ENCODE results near the gene AREL1. TPM values are rescaled to one million over a fixed set of nuclear protein-coding genes. Genes with fewer than 3 reads are reported as not detected.

Gene AREL1
- total RNA-seq, 4 donors from 2014 or later = 45.6 to 61.1 (median 50.4) TPM

- no peaks in the 10 kb centered on the region for H3K36me3 ChIP-seq
- 31 to 34% methylated on average over 5 of the region's 5 CpGs for WGBS, 2 donors
- H3K27me3 ChIP-seq = no peaks in the 10 kb centered on the region
- TF ChIP-seq POLR2A (IDR thresholded peaks at IDR 0.05) = no peak
- TF ChIP-seq, protein P1, sequence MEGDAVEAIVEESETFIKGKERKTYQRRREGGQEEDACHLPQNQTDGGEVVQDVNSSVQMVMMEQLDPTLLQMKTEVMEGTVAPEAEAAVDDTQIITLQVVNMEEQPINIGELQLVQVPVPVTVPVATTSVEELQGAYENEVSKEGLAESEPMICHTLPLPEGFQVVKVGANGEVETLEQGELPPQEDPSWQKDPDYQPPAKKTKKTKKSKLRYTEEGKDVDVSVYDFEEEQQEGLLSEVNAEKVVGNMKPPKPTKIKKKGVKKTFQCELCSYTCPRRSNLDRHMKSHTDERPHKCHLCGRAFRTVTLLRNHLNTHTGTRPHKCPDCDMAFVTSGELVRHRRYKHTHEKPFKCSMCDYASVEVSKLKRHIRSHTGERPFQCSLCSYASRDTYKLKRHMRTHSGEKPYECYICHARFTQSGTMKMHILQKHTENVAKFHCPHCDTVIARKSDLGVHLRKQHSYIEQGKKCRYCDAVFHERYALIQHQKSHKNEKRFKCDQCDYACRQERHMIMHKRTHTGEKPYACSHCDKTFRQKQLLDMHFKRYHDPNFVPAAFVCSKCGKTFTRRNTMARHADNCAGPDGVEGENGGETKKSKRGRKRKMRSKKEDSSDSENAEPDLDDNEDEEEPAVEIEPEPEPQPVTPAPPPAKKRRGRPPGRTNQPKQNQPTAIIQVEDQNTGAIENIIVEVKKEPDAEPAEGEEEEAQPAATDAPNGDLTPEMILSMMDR (IDR thresholded peaks at IDR 0.05) = no peak
- H3K4me3 ChIP-seq (replicated peaks in 1 of 3) = no peak overlapping the region
- intact Hi-C loops (cut with DNase I) = loop anchor here (10.0 kb wide), 1 partner anchor 91 kb away; the partner anchor contains the start of gene LTBP2
- H3K9me3 ChIP-seq = no peaks in the 10 kb centered on the region
- H3K27ac ChIP-seq = peak overlapping the region; percentile 66 to 83 (median 81)
- DNase-seq = peak; percentile 91 to 94
- peaks cover 47 to 59% of the 10 kb centered on the region in 2 donors for H3K4me1 ChIP-seq
Observed at GRCh38 chr14:74705613-74706500, 7.0 kb downstream of the AREL1 start.

DNA sequence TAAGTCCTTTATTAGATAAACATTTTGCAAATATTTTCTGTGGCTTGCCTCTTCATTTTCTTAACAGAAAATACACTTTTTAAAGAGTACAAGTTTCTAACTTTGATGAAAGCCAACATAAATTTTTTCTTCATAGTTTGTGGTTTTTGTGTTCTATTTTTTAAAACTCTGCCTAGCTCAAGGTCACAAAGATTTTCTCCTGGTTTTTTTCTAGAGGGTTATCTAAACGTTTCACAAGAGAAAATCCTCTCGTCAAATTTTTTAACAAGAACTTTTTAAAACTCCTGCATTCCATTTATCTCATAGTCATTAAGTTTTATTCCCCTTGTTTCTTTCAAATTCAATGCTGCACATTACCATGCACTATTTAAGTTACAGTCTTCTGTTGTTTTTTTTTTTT lies 8.2 kb downstream of the AREL1 start:
- H3K9me3 ChIP-seq = no peaks in the 10 kb centered on the region
- DNase-seq = no peak
- 24 to 35% methylated on average over 2 of the region's 2 CpGs for WGBS, 2 donors
- intact Hi-C loops (cut with DNase I) = loop anchor here (10.0 kb wide), 1 partner anchor 90 kb away; the partner anchor contains the start of gene LTBP2
- no peaks in the 10 kb centered on the region for H3K27me3 ChIP-seq
- no peaks in the 10 kb centered on the region for H3K36me3 ChIP-seq
- no peak overlapping the region for H3K4me3 ChIP-seq (replicated peaks in 1 of 3)
- peaks cover 44 to 59% of the 10 kb centered on the region in 2 donors for H3K4me1 ChIP-seq
- peak overlapping the region; percentile 66 to 83 (median 81) for H3K27ac ChIP-seq
- no peak for TF ChIP-seq POLR2A (IDR thresholded peaks at IDR 0.05)
- TF ChIP-seq, protein P1 (IDR thresholded peaks at IDR 0.05) = no peak

- intact Hi-C loops (cut with DNase I) = loop anchor here (10.0 kb wide), 1 partner anchor 88 kb away; the partner anchor contains the start of gene LTBP2
- Histone ChIP-seq H3K36me3 (no peaks in the 10 kb centered on the region), H3K27me3 (no peaks in the 10 kb centered on the region), H3K9me3 (no peaks in the 10 kb centered on the region), H3K27ac (peak overlapping the region in 2 of 3 donors; percentile 66 to 81), H3K4me1 (peaks cover 44 to 53% of the 10 kb centered on the region in 2 donors), H3K4me3 (replicated peaks in 1 of 3) (no peak overlapping the region)
- TF ChIP-seq, protein P1 (IDR thresholded peaks at IDR 0.05) = no peak
- TF ChIP-seq POLR2A (IDR thresholded peaks at IDR 0.05) = no peak
- WGBS, 2 donors = 89 to 94% methylated on average over 3 of the region's 3 CpGs
- DNase-seq = no peak
Observed at GRCh38 chr14:74703043-74703442, 9.8 kb downstream of the AREL1 start.

GRCh38 chr14:74702293-74702692 lies 10.6 kb downstream of the AREL1 start:
- no peak overlapping the region for H3K4me3 ChIP-seq (replicated peaks in 1 of 3)
- DNase-seq = no peak
- no peaks in the 10 kb centered on the region for H3K36me3 ChIP-seq
- intact Hi-C loops (cut with DNase I) = loop anchor here (10.0 kb wide), 1 partner anchor 87 kb away; the partner anchor contains the start of gene LTBP2
- peak overlapping the region in 1 of 3 donors; percentile 81 for H3K27ac ChIP-seq
- WGBS, 2 donors = 100% methylated on average over 2 of the region's 2 CpGs
- TF ChIP-seq, protein P1 (IDR thresholded peaks at IDR 0.05) = no peak
- TF ChIP-seq POLR2A (IDR thresholded peaks at IDR 0.05) = no peak
- no peaks in the 10 kb centered on the region for H3K9me3 ChIP-seq
- no peaks in the 10 kb centered on the region for H3K27me3 ChIP-seq
- H3K4me1 ChIP-seq = peaks cover 44 to 53% of the 10 kb centered on the region in 2 donors

DNA sequence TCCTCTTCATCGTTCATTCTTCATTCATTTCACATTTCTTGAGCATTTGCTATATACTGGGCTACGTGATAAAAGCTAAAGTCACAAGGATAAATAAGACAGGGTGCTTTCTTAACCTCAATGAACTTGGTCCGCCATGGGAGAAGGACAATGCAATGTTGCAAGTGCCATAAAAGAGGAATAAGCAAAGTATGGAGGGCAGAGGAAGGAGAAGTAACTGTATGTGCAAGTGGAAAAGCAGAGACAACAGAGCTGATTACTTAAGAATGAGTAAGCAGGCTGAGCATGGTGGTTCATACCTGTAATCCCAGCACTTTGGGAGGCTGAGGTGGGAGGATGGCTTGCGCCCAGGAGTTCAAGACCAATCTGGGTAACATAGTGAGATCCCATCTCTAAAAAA lies 14.4 kb downstream of the AREL1 start:
- no peak overlapping the region for H3K27ac ChIP-seq
- H3K9me3 ChIP-seq = no peaks in the 10 kb centered on the region
- TF ChIP-seq, protein P1 (IDR thresholded peaks at IDR 0.05) = no peak
- no peak for TF ChIP-seq POLR2A (IDR thresholded peaks at IDR 0.05)
- 94 to 96% methylated on average over 4 of the region's 4 CpGs for WGBS, 2 donors
- no peaks in the 10 kb centered on the region for H3K36me3 ChIP-seq
- DNase-seq = no peak
- intact Hi-C loops (cut with DNase I) = no loop called here
- no peak overlapping the region for H3K4me3 ChIP-seq (replicated peaks in 1 of 3)
- peaks cover 19 to 28% of the 10 kb centered on the region in 2 donors for H3K4me1 ChIP-seq
- H3K27me3 ChIP-seq = no peaks in the 10 kb centered on the region
